K562 (cell line): ENCODE data around the gene LLGL2. TPM values are rescaled to one million over a fixed set of nuclear protein-coding genes. Genes with fewer than 3 reads are reported as not detected.

Source experiments
- HMGN3 ChIP-seq: IDR thresholded peaks from 2 replicates; pipeline ENCODE4 v1.6.1; 2011; ENCODE audit warnings: borderline replicate concordance, low read depth, mild to moderate bottlenecking, mixed read lengths, low read length; ENCODE audit not compliant: insufficient read length; ENCODE audit errors: extremely low read depth
- HOMEZ ChIP-seq: fragments of 250-450 bp; sonication (Bioruptor Pico); IDR thresholded peaks from 2 replicates; pipeline ENCODE4 v1.4.0; 2020; ENCODE audit warnings: mild to moderate bottlenecking, moderate library complexity
- NFE2L1 ChIP-seq: fragments of 450-650 bp; IDR thresholded peaks from 2 replicates; pipeline ENCODE4 v1.6.1; 2016; ENCODE audit warnings: missing genetic modification characterization, low read depth, mild to moderate bottlenecking, missing compliant biosample characterization, moderate library complexity, borderline replicate concordance
- NR3C1 ChIP-seq: sonication (generic); formaldehyde crosslinking; IDR thresholded peaks from 2 replicates; pipeline ENCODE4 v1.8.1; 2022; ENCODE audit warnings: missing genetic modification reagents
- ZNF436 ChIP-seq: fragments of 250-450, 450-650 bp; sonication (Bioruptor Pico); formaldehyde crosslinking; IDR thresholded peaks from 2 replicates; pipeline ENCODE4 v1.7.0; 2020; ENCODE audit warnings: mild to moderate bottlenecking
- ZNF696 ChIP-seq: fragments of 250-450 bp; sonication (Bioruptor Pico); conservative IDR thresholded peaks from 2 replicates; pipeline ENCODE4 v1.4.0; 2020; ENCODE audit warnings: mild to moderate bottlenecking, moderate library complexity
- polyA plus RNA-seq, 8 experiments: library from polyadenylated mRNA; depleted of rRNA in 4 of 8; stranded (reverse) in 5 of 8; unstranded in 3 of 8; fragments of >200 nt; fragmentation: Nextera tagmentation in 2 of 8; fragmentation: Illumina TruSeq in 1 of 8; extraction: Ambion mirVana in 2 of 8; extraction: Trizol in 1 of 8; gene quantifications; 2 replicates each; pipeline versions ENCODE4 v1.2.1 to v1.2.3, GENCODE V29; 2011 to 2014; ENCODE audit warnings: inconsistent platforms in 1 of 8, missing spikeins in 1 of 8
- total RNA-seq, 7 experiments: library from RNA; depleted of rRNA in 6 of 7; stranded (reverse); fragments of >200 nt in 6 of 7; fragmentation: Illumina TruSeq in 2 of 7; extraction: Trizol in 2 of 7; gene quantifications; 2 replicates each; pipeline versions ENCODE4 v1.2.1 to v1.2.3, GENCODE V29; 2011 to 2021; ENCODE audit warnings: low replicate concordance in 1 of 7
- TF ChIP-seq, protein P1 (sequence below): IDR thresholded peaks from 3 replicates; pipeline ENCODE4 v1.6.1; 2011; ENCODE audit warnings: borderline replicate concordance, mild to moderate bottlenecking, moderate library complexity; ENCODE audit not compliant: insufficient read length; ENCODE audit errors: extremely low read depth
- TF ChIP-seq, protein P2 (sequence below), 2 experiments: fragments of 450-650 bp; formaldehyde crosslinking in 1 of 2; IDR thresholded peaks; 2 replicates each; pipeline versions ENCODE4 v1.4.0 to v1.6.1; 2014 to 2020; ENCODE audit warnings: mild to moderate bottlenecking in 2 of 2, borderline replicate concordance in 1 of 2, low read depth in 1 of 2
- TF ChIP-seq, protein P3 (sequence below): fragments of 200-400 bp; formaldehyde crosslinking; IDR thresholded peaks from 2 replicates; pipeline ENCODE4 v1.6.1; 2017; ENCODE audit warnings: mild to moderate bottlenecking, low read depth, low read length, moderate library complexity

Gene LLGL2
- total and polyA plus RNA-seq, 9 of the 15 experiments (the other 6 are each of a cell fraction or from before 2014, with no cell fraction given), result 0.32 to 24.4 (median 10.2) TPM

DNA sequence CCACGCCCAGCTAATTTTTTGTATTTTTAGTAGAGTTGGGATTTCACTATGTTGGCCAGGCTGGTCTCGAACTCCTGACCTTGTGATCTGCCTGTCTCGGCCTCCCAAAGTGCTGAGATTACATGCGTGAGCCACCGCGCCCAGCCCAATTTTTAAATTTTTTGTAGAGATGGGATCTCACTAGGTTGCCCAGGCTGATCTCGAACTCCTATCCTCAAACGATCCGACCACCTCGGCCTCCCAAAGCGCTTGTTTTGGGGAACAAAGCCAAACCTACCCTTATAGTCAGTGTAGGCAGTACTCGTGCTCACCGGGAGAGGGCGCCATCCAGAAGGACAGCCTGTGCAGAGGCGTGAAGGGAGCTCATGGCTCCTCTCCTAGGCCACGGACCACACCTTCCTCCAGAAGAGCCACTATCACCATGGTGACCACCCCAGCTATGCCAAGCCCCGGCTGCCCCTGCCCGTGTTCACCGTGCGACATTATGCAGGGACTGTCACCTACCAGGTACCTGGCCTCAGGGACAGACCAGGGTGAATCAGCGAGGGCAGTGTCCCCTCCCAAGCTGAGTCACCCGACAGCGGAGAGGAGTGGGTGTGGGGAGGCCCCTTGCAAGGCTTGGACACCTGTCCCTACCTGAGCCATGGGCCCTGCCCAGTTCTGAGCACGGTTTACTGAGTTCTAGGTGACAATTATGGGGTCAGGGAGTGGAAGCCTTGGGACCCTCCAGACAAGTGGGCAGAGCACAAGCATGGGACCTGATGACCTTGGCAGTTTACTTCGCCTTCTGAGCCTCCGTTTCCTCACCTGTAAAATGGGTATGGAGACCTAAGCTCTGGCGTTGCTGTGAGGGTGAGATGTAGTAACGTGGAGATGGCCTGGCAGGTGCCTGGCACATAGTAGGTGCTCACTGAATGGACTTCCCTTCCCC is 75.8 kb downstream of the LLGL2 start (continued):
- TF ChIP-seq, protein P1, sequence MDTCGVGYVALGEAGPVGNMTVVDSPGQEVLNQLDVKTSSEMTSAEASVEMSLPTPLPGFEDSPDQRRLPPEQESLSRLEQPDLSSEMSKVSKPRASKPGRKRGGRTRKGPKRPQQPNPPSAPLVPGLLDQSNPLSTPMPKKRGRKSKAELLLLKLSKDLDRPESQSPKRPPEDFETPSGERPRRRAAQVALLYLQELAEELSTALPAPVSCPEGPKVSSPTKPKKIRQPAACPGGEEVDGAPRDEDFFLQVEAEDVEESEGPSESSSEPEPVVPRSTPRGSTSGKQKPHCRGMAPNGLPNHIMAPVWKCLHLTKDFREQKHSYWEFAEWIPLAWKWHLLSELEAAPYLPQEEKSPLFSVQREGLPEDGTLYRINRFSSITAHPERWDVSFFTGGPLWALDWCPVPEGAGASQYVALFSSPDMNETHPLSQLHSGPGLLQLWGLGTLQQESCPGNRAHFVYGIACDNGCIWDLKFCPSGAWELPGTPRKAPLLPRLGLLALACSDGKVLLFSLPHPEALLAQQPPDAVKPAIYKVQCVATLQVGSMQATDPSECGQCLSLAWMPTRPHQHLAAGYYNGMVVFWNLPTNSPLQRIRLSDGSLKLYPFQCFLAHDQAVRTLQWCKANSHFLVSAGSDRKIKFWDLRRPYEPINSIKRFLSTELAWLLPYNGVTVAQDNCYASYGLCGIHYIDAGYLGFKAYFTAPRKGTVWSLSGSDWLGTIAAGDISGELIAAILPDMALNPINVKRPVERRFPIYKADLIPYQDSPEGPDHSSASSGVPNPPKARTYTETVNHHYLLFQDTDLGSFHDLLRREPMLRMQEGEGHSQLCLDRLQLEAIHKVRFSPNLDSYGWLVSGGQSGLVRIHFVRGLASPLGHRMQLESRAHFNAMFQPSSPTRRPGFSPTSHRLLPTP, result peak; percentile 11
- TF ChIP-seq NR3C1 (no peak), HMGN3 (no peak), HOMEZ (CRISPR knock-in tag) (no peak), NFE2L1 (tag) (no peak), ZNF696 (CRISPR knock-in tag) (no peak), ZNF436 (CRISPR knock-in tag) (no peak)
- TF ChIP-seq, protein P2, sequence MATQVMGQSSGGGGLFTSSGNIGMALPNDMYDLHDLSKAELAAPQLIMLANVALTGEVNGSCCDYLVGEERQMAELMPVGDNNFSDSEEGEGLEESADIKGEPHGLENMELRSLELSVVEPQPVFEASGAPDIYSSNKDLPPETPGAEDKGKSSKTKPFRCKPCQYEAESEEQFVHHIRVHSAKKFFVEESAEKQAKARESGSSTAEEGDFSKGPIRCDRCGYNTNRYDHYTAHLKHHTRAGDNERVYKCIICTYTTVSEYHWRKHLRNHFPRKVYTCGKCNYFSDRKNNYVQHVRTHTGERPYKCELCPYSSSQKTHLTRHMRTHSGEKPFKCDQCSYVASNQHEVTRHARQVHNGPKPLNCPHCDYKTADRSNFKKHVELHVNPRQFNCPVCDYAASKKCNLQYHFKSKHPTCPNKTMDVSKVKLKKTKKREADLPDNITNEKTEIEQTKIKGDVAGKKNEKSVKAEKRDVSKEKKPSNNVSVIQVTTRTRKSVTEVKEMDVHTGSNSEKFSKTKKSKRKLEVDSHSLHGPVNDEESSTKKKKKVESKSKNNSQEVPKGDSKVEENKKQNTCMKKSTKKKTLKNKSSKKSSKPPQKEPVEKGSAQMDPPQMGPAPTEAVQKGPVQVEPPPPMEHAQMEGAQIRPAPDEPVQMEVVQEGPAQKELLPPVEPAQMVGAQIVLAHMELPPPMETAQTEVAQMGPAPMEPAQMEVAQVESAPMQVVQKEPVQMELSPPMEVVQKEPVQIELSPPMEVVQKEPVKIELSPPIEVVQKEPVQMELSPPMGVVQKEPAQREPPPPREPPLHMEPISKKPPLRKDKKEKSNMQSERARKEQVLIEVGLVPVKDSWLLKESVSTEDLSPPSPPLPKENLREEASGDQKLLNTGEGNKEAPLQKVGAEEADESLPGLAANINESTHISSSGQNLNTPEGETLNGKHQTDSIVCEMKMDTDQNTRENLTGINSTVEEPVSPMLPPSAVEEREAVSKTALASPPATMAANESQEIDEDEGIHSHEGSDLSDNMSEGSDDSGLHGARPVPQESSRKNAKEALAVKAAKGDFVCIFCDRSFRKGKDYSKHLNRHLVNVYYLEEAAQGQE (IDR thresholded peaks at IDR 0.05; ENCODE audit: borderline replicate concordance), result peak; percentile 51; the same call in 1 of the 2 replicates
- TF ChIP-seq, protein P2 (CRISPR knock-in tag; IDR thresholded peaks at IDR 0.05; ENCODE audit: low read depth), result no peak
- TF ChIP-seq, protein P3, sequence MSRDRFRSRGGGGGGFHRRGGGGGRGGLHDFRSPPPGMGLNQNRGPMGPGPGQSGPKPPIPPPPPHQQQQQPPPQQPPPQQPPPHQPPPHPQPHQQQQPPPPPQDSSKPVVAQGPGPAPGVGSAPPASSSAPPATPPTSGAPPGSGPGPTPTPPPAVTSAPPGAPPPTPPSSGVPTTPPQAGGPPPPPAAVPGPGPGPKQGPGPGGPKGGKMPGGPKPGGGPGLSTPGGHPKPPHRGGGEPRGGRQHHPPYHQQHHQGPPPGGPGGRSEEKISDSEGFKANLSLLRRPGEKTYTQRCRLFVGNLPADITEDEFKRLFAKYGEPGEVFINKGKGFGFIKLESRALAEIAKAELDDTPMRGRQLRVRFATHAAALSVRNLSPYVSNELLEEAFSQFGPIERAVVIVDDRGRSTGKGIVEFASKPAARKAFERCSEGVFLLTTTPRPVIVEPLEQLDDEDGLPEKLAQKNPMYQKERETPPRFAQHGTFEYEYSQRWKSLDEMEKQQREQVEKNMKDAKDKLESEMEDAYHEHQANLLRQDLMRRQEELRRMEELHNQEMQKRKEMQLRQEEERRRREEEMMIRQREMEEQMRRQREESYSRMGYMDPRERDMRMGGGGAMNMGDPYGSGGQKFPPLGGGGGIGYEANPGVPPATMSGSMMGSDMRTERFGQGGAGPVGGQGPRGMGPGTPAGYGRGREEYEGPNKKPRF, result no peak
